Activated CD8-positive, alpha-beta T cell treated with anti-CD3 and anti-CD28 coated beads for 36 hours (primary cell): ENCODE data around the gene BRAP. TPM values are rescaled to one million over a fixed set of nuclear protein-coding genes. Genes with fewer than 3 reads are reported as not detected.

Source experiments
- ATAC-seq: fragments of 200-7000 bp; cut with Tn5 transposase; one replicate; pipeline ENCODE4 v1.10.0; 2021; ENCODE audit warnings: mild to moderate bottlenecking, moderate library complexity
- CTCF ChIA-PET: fragments of 350-600 bp; sonication (Branson Sonifier 250); formaldehyde crosslinking; loops from one replicate; lab custom pipeline; 2021; ENCODE audit warnings: antibody characterized with exemption; lab: Charles Lee
- POLR2A ChIA-PET: fragments of 350-600 bp; sonication (Branson Sonifier 250); formaldehyde crosslinking; loops from one replicate; lab custom pipeline; 2021; ENCODE audit warnings: antibody characterized with exemption; lab: Charles Lee
- DNase-seq: peaks from one replicate; pipeline ENCODE4 v3.0.0-alpha.2; 2020
- H3K27ac Mint-ChIP-seq: one replicate; pipeline ENCODE4 v1.8.0; 2021; ENCODE audit warnings: mild to moderate bottlenecking, mixed read lengths
- H3K27me3 Mint-ChIP-seq: one replicate; pipeline ENCODE4 v1.8.0; 2021; ENCODE audit warnings: mixed read lengths
- H3K36me3 Mint-ChIP-seq: one replicate; pipeline ENCODE4 v1.8.0; 2021; ENCODE audit warnings: low read depth, mixed read lengths
- H3K4me1 Mint-ChIP-seq: one replicate; pipeline ENCODE4 v1.8.0; 2021; ENCODE audit warnings: low read depth, mixed read lengths
- H3K4me3 Mint-ChIP-seq: one replicate; pipeline ENCODE4 v1.8.0; 2021; ENCODE audit warnings: mild to moderate bottlenecking, moderate library complexity, mixed read lengths
- H3K9me3 Mint-ChIP-seq: one replicate; pipeline ENCODE4 v1.8.0; 2021; ENCODE audit warnings: mixed read lengths
- CTCF ChIP-seq: fragments of 200-600 bp; IDR thresholded peaks from one replicate; pipeline ENCODE4 v1.8.0; 2022; ENCODE audit warnings: antibody characterized with exemption, mild to moderate bottlenecking
- intact Hi-C: fragments of 100-400 bp; cut with micrococcal nuclease; formaldehyde crosslinking; loops from one replicate; pipeline ENCODE4 v1.10.0; 2022
- total RNA-seq, 2 experiments: library from RNA; stranded (reverse); gene quantifications; one replicate each; pipeline ENCODE4 v1.2.3, GENCODE V29; 2021

BRAP gene
- total RNA-seq, 2 experiments from 2014 or later, result 16.3 to 16.9 TPM

GRCh38 chr12:111677186-111677585 is 8.6 kb downstream of the BRAP start:
- Mint-ChIP-seq H3K4me3 (no peak overlapping the region), H3K9me3 (no peaks in the 10 kb centered on the region), H3K36me3 (peaks cover 19% of the 10 kb centered on the region), H3K27ac (no peak overlapping the region), H3K27me3 (no peaks in the 10 kb centered on the region), H3K4me1 (no peaks in the 10 kb centered on the region)
- ATAC-seq (no peak), DNase-seq (no peak)
- intact Hi-C loops, result no loop called here
- POLR2A ChIA-PET, result no interaction called here
- no peak for TF ChIP-seq CTCF
- CTCF ChIA-PET, result interaction anchor here (1.3 kb wide), 2 partner anchors 136 to 280 kb away, joined by 3 to 4 read pairs; no protein-coding TSS in a partner anchor

GRCh38 chr12:111673503-111673902 is 12.3 kb downstream of the BRAP start:
- ATAC-seq, result no peak
- Mint-ChIP-seq H3K36me3 (peaks cover 20% of the 10 kb centered on the region), H3K4me1 (no peaks in the 10 kb centered on the region), H3K4me3 (no peak overlapping the region), H3K27ac (no peak overlapping the region), H3K9me3 (no peaks in the 10 kb centered on the region), H3K27me3 (no peaks in the 10 kb centered on the region)
- ChIA-PET POLR2A (interaction anchor here (1.2 to 1.7 kb wide), 2 partner anchors 11 to 12 kb away, joined by 3 to 4 read pairs; partner anchors contain the start of genes ACAD10 and BRAP), CTCF (interaction anchor here (1.0 to 1.7 kb wide), 3 partner anchors 140 to 277 kb away, joined by 3 to 7 read pairs (median 4); no protein-coding TSS in a partner anchor)
- no peak for DNase-seq
- intact Hi-C loops, result no loop called here
- TF ChIP-seq CTCF, result peak; percentile 42

- POLR2A ChIA-PET, result interaction anchor here (0.6 to 1.7 kb wide), 3 partner anchors 11 to 436 kb away, joined by 3 to 4 read pairs (median 3); partner anchors contain the start of genes ACAD10 and BRAP
- intact Hi-C loops, result no loop called here
- ATAC-seq (no peak), DNase-seq (no peak)
- Mint-ChIP-seq H3K9me3 (no peaks in the 10 kb centered on the region), H3K27me3 (no peaks in the 10 kb centered on the region), H3K36me3 (peaks cover 20% of the 10 kb centered on the region), H3K4me1 (no peaks in the 10 kb centered on the region), H3K27ac (no peak overlapping the region), H3K4me3 (no peak overlapping the region)
- CTCF ChIA-PET, result interaction anchor here (1.0 to 1.7 kb wide), 2 partner anchors 221 to 276 kb away, joined by 3 to 7 read pairs; no protein-coding TSS in a partner anchor
- no peak for TF ChIP-seq CTCF
Measured at GRCh38 chr12:111672822-111673381, 12.9 kb downstream of the BRAP start.

- ATAC-seq, result no peak
- Mint-ChIP-seq H3K9me3 (no peaks in the 10 kb centered on the region), H3K27me3 (no peaks in the 10 kb centered on the region), H3K4me1 (peaks cover 4% of the 10 kb centered on the region), H3K27ac (no peak overlapping the region), H3K4me3 (no peak overlapping the region), H3K36me3 (peaks cover 32% of the 10 kb centered on the region)
- ChIA-PET CTCF (no interaction called here), POLR2A (no interaction called here)
- TF ChIP-seq CTCF, result no peak
- no peak for DNase-seq
- intact Hi-C loops, result no loop called here
Measured at GRCh38 chr12:111664961-111665865, 20.5 kb downstream of the BRAP start.

- no peak overlapping the region for H3K27ac Mint-ChIP-seq
- no peaks in the 10 kb centered on the region for H3K27me3 Mint-ChIP-seq
- no peak overlapping the region for H3K4me3 Mint-ChIP-seq
- DNase-seq (no peak), ATAC-seq (no peak)
- intact Hi-C loops, result no loop called here
- TF ChIP-seq CTCF, result no peak
- H3K4me1 Mint-ChIP-seq, result peaks cover 4% of the 10 kb centered on the region
- no peaks in the 10 kb centered on the region for H3K9me3 Mint-ChIP-seq
- POLR2A ChIA-PET, result no interaction called here
- H3K36me3 Mint-ChIP-seq, result peaks cover 29% of the 10 kb centered on the region
- CTCF ChIA-PET, result no interaction called here
Measured at GRCh38 chr12:111664499-111664898, 21.3 kb downstream of the BRAP start.
